Fibroblast of upper back skin (primary cell): Measurements from ENCODE around the gene H1-8.
"Not testable (repeated sequence)": the region's sequence is repeated elsewhere in the genome, so short reads cannot be mapped to it uniquely, and the experiment has no call there.

Experiments
- DNase-seq: peaks from one replicate; pipeline ENCODE4 v3.0.0-alpha.2; 2013

The H1-8 gene, protein sequence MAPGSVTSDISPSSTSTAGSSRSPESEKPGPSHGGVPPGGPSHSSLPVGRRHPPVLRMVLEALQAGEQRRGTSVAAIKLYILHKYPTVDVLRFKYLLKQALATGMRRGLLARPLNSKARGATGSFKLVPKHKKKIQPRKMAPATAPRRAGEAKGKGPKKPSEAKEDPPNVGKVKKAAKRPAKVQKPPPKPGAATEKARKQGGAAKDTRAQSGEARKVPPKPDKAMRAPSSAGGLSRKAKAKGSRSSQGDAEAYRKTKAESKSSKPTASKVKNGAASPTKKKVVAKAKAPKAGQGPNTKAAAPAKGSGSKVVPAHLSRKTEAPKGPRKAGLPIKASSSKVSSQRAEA

DNA sequence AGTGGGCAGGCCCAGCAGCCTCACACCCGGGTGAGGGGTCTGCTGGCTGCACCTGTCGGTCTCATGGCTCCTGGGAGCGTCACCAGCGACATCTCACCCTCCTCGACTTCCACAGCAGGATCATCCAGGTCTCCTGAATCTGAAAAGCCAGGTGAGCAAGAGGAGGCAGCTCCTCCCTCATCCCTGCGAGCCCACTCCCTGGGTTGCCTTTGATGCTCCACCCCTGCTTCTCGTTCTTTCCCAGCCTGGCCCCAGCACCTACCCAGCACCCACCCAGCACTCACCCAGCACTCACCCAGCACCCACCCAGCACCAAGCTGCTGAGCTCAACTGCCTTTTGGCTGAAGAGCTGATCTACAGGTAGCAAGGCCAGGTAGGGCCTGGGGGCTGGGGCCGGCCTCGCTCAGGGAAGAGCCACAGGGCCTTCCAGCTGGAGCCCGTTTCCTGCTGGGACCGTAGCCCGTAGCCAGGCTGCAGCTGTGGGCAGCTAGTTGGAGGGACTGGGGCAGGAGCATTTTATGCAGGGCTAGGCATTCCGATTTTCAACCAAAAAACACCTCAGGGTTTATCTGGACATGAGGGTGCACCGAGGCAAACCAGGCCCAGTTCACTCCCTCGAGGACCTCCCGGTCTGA, at the start of gene H1-8:
H1-8 (plus strand) TSS at position 20 of the 635 bp plus-strand sequence; CDS start at position 64, 44 bp downstream.
- DNase-seq = no peak

DNA sequence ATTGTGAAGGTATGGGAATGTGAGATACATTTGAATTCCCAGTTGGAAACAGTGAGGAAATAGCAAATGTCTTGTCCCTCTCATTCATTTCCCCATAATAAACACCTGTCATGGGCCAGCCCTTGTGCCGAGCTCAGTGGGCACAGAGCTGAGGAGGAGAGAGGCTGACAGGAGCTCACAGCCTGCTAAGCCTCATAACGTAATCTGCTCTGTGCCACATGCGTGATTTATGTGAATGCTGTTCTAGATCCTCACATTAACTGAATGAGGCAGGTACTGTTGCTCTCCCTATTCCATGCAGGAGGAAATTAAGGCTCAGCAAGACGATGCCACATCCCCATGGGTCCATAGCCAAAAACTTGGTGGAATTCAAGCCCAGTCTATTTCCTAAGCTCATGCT, 49.8 kb upstream of the H1-8 start:
- no peak for DNase-seq

GRCh38 chr3:129494499-129494898, 48.5 kb upstream of the H1-8 start:
- DNase-seq = not testable (repeated sequence)

- DNase-seq = peak; percentile 68
Observed at GRCh38 chr3:129495006-129495639, 47.9 kb upstream of the H1-8 start.

DNA sequence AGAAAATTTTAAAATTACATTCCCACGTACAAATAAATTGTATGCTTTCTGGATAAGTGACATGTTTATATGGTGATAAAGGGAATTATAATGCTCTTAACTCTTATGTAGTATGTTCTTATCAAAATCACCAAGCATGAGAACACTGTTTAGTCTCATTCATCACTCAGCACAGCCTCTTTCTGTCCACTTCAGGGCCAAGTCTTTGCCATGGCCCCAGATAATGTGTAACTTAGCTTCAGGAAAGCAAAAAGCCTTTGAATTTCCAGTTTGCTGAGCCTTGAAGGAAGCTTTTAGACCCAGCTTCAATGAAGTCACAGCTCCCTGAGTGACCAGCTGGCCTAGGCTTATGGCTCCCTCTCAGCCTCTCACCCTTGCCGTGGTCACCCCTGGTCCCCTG, 45.1 kb upstream of the H1-8 start:
- not testable (repeated sequence) for DNase-seq

DNA sequence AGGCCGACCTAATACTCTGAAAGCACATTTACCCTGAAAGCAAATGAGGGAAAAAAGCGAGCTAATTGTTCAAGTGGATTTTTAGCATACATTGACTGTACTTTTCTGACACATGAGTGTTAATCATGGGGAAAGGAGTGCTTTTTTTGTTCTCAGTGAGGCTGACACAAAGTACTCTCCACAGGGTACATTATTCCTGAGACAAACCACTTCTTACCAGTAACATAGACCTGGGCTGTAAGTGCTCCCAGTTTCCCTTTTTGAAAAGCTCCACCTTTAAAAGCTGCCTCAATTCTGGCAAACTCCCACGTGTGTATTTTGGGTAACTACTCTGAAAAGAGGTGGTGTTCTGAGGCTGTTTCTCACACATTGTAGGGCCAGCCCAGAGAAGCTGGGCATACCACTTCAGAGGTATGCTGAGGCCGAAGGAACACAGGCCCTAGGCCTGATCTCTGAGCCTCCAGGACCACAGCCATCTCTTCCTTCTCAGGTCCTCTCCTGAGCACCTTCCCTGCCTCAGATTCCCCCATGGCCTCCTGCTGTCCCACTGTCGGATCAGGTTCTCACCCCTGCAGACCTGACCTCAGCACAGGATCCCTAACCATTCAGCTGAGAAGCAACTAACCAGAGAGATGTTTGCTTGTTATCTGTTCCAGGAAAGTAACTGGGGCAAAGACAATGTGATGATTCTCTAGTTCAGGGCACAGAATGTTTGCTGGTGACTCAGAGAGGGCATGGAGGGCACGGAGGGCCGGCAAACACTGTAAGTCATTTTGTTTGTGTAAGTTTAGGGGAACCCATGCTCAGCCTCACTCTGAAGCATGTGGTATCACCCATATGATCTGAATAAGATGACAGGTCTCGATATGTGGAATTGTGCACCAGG, 44.1 kb upstream of the H1-8 start:
- not testable (repeated sequence) for DNase-seq

GRCh38 chr3:129499604-129500333, 43.2 kb upstream of the H1-8 start:
- not testable (repeated sequence) for DNase-seq

DNA sequence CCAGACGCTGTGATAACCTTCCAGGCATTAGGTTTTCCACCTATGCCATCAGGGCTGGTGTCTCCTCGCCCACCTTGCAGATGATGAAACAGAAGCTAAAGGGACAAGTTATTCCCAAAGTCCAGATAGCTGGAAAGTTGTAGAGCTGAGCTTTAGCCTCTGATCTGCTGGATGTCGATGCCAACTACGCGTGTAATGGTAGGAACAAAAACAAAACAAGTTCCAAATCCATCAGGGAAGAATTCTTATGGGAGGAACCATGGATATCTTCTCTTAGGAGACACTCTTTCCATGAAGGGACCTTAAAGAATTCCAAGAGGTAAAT, 42.7 kb upstream of the H1-8 start:
- DNase-seq = no peak

- DNase-seq = no peak
Observed at GRCh38 chr3:129501630-129502029, 41.3 kb upstream of the H1-8 start.

DNA sequence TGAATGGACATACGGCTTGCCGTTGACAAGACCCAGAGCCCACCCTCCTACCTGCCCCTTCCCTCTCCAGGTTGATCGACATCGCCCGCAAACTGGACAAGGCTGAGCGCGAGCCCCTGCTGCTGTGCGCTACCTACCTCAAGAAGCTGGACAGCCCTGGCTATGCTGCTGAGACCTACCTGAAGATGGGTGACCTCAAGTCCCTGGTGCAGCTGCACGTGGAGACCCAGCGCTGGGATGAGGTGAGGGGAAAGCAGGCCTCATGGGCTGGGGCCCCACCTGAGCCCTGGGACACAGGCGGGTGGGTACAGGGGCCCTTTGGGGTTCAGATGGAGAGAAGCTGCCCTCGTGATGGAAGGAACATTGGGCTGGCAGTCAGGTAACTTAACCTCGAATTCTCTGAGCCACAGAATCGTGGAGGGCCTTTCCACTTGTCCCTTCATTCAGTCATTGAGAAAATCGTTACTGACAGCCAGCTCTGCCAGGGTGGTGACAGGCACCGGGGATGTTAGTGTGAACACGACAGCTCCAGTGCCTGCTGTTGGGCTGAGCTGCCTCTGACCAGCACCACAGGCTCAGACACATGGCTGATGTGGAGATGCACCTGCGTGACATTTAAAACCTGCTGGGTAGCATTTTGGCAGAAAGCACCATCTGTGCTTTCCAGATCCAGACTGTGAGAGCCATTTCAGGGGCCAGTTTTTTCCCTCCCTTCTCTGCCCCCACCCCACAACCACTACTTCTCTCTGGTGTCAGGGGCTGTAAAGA, 40.1 kb upstream of the H1-8 start:
- DNase-seq = no peak

DNA sequence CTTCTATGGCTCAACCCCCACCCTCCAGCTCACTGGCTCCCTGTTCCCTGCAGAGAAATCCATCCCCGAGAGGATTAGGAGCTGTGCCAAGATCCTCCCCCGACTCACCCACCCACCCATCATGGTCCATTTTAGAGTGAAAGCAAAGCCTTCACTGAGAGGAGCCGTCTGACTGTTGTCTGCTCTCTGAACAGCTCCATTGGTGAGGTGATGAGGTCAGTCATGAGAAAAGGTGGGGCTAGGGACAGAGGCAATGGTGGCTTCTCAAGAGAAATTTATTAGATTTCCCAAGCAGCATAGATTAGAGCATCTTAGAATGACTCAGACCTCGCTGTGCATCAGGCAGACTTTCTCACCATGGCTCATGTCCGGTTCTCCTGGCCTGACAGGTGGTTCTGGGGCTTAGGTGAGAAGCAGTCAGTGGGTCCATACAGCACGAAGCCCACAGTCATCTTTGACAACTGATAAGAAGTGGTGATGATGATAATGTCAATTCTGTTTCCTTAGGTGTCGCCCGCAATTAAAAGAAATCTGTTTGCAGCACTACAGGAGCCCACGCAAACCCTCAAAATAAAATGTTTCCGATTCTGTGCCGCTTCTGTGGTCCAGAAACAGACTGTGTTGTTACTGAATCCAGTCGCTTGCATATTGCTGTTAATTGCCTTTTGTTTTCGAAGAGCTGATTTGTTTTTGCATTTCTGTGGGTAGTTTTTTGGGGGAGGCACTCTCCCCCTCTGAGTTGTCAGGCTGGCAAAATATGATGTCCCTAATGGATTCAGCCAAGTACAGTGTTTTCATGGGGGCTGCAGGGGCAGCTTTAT, 39.3 kb upstream of the H1-8 start:
- DNase-seq = no peak

GRCh38 chr3:129504471-129505100, 38.4 kb upstream of the H1-8 start:
- no peak for DNase-seq

- DNase-seq = no peak
Observed at GRCh38 chr3:129505341-129505740, 37.6 kb upstream of the H1-8 start.

- DNase-seq = no peak
Observed at GRCh38 chr3:129506231-129506742, 36.7 kb upstream of the H1-8 start.

DNA sequence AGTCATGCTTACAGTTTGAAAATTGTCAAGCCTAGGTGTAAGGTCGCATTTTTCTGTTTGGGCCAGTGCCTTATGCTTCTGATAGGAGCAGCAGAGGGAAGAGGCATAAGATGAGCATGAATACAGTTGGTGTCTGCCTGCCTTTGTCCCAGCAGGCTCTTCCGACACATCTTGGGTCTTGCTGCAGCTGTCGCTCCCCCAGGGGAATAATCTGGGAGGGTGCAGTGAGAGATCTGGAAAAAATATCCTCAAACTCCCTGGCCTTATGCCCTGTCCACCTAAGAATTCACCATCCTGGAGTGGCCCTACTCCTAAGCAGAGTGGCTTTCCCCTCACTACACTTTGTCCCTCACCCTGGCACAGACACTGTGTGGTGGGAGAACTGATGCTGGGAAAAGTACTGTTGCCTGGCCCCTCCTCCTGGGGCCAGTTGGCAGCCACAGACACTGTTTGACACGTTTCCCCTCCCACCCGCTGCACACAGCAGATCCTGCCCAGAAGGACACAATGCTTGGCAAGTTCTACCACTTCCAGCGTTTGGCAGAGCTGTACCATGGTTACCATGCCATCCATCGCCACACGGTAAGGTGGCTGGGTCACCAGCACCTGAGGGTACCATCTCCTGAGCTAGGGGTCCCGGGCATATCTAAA, 35.7 kb upstream of the H1-8 start:
- no peak for DNase-seq

DNA sequence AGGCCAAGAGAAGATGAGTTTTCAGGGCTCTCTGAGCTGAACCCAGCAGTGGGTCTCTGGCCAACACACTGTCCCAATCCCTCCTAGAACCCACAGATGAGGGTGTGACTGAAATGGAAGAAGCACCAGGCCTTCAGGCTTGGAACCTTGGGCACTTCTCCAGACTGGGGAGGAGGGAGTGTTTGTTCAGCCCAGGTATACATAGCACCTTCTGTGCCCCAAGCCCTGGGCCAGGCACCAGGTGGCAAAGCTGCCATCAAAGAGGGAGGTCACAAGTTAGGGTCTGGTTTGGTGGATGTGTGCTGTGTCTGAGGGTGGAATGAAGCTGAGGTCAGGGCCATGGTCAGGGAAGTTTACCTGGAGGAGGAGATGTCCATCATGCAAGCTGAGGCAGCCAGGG, 30.4 kb upstream of the H1-8 start:
- no peak for DNase-seq

- no peak for DNase-seq
Observed at GRCh38 chr3:129513705-129514104, 29.3 kb upstream of the H1-8 start.

- DNase-seq = no peak
Observed at GRCh38 chr3:129514110-129514509, 28.9 kb upstream of the H1-8 start.

GRCh38 chr3:129514563-129514962, 28.4 kb upstream of the H1-8 start:
- no peak for DNase-seq
